COLO668 (cell line): Measurements from ENCODE around the gene FAM167B.
A peak's percentile ranks its signal among the peaks of the same experiment; 100 is the strongest.
"Not testable (repeated sequence)": the region's sequence is repeated elsewhere in the genome, so short reads cannot be mapped to it uniquely, and the experiment has no call there.

ENCODE experiments used
- DNase-seq: peaks from one replicate; lab custom pipeline; 2025; ENCODE audit not compliant: unreplicated experiment; lab: John Stamatoyannopoulos, UW

Gene FAM167B

DNA sequence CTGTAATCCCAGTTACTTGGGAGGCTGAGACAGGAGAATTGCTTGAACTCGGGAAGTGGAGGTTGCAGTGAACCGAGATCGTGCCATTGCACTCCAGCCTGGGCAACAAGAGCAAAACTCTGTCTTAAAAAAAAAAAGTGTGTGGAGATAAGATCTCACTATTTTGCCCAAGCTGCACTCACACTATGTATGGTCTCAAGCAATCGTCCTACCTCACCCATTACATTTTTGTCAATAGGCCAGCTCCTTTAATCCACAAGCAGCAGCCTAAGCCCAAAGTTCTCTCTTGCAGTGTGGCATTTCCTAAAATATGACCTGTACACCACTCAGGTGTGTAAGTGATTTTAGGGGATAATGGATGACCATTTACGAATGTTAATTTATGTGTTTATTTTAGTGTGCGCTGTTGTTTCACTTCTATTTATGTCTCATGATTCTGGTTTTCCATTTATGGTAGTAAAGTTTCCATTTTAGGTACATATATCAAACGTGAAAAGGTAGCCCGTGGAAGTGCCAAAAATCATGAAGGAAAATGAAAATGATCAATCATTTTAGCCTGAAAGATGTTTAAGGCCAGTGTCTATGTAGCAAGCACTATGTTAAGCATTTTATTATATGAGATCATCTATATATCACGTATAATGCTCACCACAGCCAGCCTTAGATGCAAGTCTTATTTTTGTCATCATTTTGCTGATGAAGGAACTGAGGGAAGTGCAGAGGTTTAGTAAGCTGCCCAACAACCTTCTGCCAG lies 9.6 kb downstream of the FAM167B start:
- no peak for DNase-seq

DNA sequence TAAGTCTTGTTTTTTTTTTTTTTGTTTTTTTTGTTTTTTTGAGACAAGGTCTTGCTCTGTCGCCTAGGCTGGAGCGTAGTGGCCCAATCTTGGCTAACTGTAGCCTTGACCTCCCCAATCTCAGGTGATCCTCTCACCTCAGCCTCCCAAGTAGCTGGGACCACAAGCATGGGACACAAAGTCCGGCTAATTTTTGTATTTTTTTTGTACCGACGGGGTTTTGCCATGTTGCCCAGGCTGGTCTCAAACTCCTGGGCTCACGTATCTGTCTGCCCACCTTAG lies 10.1 kb downstream of the FAM167B start:
- DNase-seq, result no peak

DNA sequence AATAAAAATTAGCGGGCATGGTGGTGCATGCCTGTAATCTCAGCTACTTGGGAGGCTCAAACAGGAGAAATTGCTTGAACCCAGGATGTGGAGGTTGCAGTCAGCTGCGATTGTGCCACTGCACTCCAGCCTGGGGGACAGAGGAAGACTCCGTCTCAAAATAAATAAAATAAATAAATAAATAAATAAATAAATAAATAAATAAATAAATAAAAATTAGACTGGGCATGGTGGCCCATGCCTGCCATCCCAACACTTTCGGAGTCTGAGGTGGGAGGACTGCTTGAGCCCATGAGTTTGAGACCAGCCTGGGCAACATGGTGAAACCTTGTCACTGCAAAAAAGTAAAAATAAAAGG lies 16.2 kb downstream of the FAM167B start:
- not testable (repeated sequence) for DNase-seq

DNA sequence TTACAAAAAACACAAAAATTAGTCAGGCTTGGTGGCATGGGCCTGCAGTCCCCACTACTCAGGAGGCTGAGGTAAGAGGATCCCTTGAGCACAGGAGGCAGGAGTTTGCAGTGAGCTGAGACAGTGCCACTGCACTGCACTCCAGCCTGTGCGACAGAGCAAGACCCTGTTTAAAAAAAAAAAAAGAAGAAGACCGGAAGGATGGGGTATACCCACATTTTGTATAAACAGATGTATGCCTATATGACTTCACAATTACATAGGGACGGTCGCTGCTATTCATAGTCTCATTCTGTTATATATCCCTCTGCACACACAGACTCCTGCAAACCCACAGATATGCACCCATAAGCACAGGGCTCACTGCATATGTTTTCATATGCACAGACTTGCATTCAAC lies 16.7 kb downstream of the FAM167B start:
- DNase-seq, result no peak

DNA sequence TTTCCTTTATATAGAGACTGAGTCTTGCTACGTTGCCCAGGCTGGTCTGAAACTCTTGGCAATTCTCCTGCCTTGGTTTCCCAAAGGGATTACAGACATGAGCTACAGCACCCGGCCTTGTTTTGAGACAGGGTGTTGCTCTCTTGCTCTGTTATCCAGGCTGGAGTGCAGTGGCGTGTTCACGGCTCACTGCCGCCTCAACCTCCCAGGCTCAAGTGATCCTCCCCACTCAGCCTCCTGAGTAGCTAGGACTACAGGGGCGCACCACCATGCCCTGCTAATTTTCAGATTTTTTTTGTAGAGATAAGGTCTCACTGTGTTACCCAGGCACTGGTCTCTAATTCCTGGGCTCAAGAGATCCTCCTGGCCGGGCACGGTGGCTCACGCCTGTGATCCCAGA lies 18.8 kb downstream of the FAM167B start:
- DNase-seq, result no peak

DNA sequence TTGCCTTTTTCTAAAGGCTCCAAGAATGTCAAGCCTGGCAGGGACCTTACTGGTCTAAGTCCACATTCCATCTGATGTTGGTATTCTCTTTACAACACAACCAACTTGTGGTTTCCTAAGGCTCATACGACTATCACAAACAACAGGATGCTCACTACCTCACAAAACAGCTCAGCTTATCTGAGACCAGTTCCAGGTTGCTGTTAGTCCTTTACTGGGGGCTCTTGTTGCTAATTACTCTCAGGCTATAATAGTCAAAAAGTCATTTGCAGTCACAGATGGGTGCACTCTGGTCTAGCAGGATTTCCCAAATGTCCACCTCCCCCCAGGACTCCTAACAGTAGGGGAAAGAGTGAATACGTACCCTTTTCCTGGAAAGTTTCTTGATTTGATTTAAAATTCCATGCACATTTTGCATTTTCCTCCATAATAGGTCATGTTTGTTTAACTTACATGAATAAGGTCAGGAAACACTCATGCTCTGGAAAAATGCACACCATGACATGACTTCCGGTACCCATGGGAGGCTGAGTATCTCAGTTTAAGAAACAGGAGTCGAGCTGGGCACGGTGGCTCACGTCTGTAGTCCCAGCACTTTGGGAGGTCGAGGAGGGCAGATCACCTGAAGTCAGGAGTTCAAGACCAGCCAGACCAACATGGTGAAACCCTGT lies 20.0 kb downstream of the FAM167B start:
- DNase-seq, result no peak

DNA sequence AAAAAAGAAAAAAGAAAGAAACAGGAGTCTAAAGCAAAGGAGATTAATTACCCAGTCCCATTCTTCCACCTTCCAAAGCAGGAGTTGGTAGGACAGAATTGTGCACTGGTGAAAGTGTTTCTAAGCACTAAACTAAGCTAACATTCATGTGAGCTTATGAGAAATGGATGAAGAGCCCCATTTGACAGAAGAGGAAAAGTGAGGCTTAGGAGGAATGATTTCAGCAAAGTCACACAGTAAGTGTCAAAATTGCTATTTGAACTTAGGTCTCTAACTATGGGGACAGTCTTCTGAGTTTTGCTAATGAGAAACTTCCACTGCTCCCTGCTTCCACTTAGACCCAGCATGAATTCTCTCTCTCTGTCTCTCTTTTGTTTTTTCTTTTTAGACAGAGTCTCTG lies 22.7 kb downstream of the FAM167B start:
- no peak for DNase-seq

DNA sequence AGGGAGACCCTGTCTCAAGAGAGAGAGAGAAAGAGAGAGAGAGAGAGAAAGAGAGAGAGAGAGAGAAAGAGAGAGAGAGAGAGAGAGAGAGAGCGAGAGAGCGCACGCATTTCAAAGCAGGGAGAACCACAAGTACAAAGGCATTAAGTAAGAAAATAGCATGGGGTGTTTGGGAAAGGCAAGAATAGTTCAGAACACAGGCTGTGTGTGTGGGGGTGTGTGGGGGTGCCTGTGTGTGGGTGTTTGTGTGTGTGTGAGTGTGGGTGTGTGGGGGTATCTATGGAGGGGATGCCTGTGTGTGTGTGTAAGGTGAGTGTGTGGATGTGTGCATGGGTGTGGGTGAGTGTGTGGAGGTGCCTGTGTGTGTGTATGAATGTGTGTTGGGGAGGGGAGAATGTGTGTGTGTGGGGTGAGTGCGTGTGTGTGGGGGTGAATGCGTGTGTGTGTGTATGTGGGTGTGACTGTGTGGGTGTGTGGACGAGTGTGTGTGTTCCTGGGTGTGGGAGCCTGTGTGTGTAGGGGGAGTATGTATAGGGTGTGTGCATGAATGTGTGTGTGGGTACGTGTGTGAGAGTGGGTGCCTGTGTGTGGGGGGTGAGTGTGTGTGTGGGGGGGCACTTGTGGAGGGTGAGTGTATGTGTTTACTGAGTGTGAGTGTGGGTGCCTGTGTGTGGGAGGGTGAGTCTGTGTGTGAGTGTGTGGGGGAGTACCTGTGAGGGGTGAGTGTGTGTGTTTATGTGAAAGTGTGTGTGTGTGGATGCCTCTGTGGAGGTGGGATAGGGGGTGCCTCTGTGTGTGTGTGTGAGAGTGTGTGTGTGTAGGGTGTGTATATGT lies 25.8 kb downstream of the FAM167B start:
- DNase-seq, result no peak

GRCh38 chr1:32273391-32274208 lies 26.6 kb downstream of the FAM167B start:
- DNase-seq, result peak; percentile 84

- DNase-seq, result no peak
Observed at GRCh38 chr1:32274646-32275340, 27.8 kb downstream of the FAM167B start.

GRCh38 chr1:32275424-32275823 lies 28.4 kb downstream of the FAM167B start:
- DNase-seq, result no peak

- no peak for DNase-seq
Observed at GRCh38 chr1:32276032-32276782, 29.2 kb downstream of the FAM167B start.

GRCh38 chr1:32284777-32285176 lies 37.8 kb downstream of the FAM167B start:
- not testable (repeated sequence) for DNase-seq

DNA sequence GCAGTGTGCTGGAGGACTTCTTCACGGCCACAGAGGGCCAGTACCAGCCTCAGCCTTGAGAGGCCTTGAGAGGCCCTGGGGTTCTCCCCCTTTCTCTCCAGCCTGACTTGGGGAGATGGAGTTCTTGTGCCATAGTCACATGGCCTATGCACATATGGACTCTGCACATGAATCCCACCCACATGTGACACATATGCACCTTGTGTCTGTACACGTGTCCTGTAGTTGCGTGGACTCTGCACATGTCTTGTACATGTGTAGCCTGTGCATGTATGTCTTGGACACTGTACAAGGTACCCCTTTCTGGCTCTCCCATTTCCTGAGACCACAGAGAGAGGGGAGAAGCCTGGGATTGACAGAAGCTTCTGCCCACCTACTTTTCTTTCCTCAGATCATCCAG lies 38.6 kb downstream of the FAM167B start:
- DNase-seq, result no peak

- DNase-seq, result no peak
Observed at GRCh38 chr1:32286763-32287162, 39.7 kb downstream of the FAM167B start.

GRCh38 chr1:32289256-32289655 lies 42.2 kb downstream of the FAM167B start:
- no peak for DNase-seq

DNA sequence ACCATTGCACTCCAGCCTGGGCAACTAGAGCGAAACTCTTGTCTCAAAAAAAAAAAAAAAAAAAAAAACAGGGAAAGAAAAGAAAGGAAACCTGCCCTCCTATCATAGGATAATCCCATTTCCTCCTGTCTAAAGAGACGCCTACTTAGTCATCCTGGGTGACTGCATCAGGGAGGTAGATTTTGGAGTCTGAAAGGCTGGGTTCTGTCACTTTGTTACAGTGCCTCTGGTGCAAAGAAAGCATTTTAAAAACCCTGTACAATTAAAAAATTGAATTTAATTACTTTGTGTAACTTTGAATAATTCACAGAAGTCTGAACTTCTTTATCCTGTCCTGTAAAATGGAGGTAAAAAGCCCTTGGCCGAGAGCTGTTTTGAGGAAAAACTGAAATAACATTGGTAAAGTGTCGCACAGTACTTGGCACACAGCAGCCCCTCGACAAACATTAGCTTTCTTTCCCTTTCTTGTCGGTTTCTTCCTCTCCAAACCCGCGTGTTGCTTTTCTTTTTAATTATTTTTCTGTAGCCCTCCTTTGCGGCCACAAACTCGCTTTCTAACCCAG lies 44.2 kb downstream of the FAM167B start:
- DNase-seq, result no peak

DNA sequence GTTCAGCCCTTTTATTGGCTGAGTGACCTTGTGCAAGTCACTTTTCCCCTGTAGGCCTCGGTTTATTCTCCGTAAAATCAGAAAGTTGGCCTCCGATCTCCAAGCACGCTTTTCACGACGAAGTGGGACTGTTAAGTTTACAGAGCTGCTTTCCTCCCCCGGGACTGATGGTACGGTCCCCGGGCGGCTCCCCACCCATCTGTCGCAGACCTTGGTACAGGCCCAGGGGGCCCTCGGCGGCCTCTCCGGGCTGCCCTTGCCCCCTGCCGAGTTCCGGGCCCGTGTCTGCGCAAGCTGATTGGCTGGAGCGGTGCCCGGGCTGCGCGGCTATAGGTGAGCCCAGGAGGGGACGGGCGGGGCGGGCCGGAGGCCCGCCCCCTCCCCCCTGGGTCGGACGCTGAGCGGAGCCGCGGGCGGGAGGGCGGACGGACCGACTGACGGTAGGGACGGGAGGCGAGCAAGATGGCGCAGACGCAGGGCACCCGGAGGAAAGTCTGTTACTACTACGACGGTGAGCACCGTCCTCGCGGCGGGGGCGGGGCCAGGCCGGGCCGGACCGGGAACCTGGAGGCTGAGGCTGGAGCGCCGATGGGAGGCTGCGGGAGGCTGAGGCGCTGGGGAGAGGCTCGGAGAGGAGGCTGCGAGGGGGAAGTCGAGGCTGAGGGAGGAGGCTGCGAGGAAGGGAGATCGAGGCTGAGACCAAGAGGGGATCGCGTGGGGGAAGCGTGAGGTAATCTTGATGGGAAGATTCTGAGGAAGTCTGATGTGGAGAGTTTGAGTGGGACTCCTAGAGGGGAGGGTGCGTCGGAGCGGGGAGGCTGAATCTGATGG lies 44.9 kb downstream of the FAM167B start, which contains the start of gene HDAC1:
Gene HDAC1 (plus strand): TSS at position 376 of the 831 bp plus-strand sequence. CDS start 87 bp downstream, at position 463.
- DNase-seq, result peak; percentile 100

GRCh38 chr1:32298211-32298610 lies 51.2 kb downstream of the FAM167B start:
- DNase-seq, result not testable (repeated sequence)
